ENCODE data around the gene SSR2. TPM values are rescaled to one million over a fixed set of nuclear protein-coding genes. Genes with fewer than 3 reads are reported as not detected.

Gene SSR2
- total and polyA plus RNA-seq, 9 donors = 210 to 323 (median 265) TPM

DNA sequence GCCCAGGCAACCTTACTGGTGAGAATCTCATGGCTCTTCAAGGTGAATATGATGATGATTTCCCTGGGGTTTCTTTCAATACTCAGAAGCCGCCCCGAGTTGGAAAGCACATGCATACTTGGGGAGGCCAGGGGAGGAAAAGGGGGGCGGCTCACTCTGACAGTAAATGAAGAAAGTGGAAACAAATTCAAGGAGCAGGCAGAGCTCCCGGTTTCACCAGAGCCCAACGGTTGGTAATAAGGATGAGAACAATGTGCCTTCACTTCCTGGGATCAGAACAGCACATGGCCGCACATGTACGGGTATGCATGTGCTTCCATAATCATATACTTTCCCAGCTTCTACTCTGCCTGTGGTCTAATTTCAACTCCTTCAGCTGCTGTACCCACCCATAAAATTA, 38.6 kb downstream of the SSR2 start:
- 36% methylated on average over 5 of the region's 7 CpGs for WGBS (ENCODE audit: insufficient coverage)
- peak overlapping the region; percentile 97 for H3K27ac ChIP-seq (ENCODE audit: low read length)
- H3K4me3 ChIP-seq (ENCODE audit: low read length) = peak overlapping the region; percentile 40
- H3K36me3 ChIP-seq (ENCODE audit: control insufficient read depth, insufficient read depth, low read length) = peaks cover 5% of the 10 kb centered on the region
- no peak for DNase-seq
- no peaks in the 10 kb centered on the region for H3K9me3 ChIP-seq (replicated peaks; ENCODE audit: control insufficient read depth, low read depth, low read length)
- no peaks in the 10 kb centered on the region for H3K27me3 ChIP-seq (ENCODE audit: control insufficient read depth, insufficient read depth, low read length)
- peaks cover 68% of the 10 kb centered on the region for H3K4me1 ChIP-seq (ENCODE audit: control insufficient read depth, insufficient read depth, low read length)

DNA sequence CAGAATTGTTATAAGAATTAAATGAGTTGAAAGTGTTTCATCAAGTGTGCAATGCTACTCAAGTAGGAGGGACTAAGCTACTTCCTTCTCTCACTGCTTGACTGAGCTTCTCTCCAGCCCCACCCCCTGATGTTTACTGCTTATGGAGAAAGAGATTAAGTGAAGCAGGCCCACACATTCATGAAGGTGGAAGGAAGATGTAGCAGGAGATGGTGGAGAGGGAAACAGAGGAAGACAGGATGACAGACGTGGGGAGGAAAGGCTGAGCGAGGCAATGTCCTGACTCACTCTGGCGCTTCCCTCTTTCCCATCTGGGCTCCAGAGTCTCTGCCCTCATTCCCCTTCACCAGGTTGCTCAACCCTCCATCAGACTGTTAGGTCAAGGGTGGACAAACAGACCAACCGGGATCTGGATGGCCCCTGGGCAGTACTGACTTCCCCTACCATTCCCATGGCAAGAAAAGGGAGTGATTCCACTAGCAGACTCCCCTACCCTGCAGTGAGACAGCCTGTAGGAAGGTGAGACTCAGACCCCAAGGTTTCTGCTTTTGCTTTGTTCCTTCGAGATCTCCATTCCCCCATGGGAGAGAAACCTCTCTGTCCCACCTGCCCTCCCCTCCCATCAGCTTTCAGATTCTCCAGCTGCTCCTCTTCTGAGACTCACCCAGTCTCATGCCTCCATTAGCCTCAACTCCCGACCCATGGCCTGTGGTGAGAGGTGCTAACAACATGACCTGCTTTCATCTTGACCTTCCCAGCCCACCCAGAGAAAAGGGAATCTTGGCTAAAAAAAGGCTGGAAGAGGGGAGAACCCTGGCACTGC, 39.3 kb downstream of the SSR2 start:
- no peaks in the 10 kb centered on the region for H3K9me3 ChIP-seq (replicated peaks; ENCODE audit: control insufficient read depth, low read depth, low read length)
- no peaks in the 10 kb centered on the region for H3K27me3 ChIP-seq (ENCODE audit: control insufficient read depth, insufficient read depth, low read length)
- H3K27ac ChIP-seq (ENCODE audit: low read length) = peak overlapping the region; percentile 97
- H3K4me1 ChIP-seq (ENCODE audit: control insufficient read depth, insufficient read depth, low read length) = peaks cover 74% of the 10 kb centered on the region
- WGBS (ENCODE audit: insufficient coverage) = no CpG with 5 or more reads among the region's 6 CpGs
- H3K4me3 ChIP-seq (ENCODE audit: low read length) = peak overlapping the region; percentile 40
- H3K36me3 ChIP-seq (ENCODE audit: control insufficient read depth, insufficient read depth, low read length) = peaks cover 7% of the 10 kb centered on the region
- DNase-seq = peak; percentile 64

- peak; percentile 74 for DNase-seq
- Histone ChIP-seq H3K27ac (ENCODE audit: low read length) (peak overlapping the region; percentile 97), H3K4me1 (ENCODE audit: control insufficient read depth, insufficient read depth, low read length) (peaks cover 88% of the 10 kb centered on the region), H3K36me3 (ENCODE audit: control insufficient read depth, insufficient read depth, low read length) (peaks cover 7% of the 10 kb centered on the region), H3K4me3 (ENCODE audit: low read length) (peak overlapping the region; percentile 93), H3K9me3 (replicated peaks; ENCODE audit: control insufficient read depth, low read depth, low read length) (no peaks in the 10 kb centered on the region), H3K27me3 (ENCODE audit: control insufficient read depth, insufficient read depth, low read length) (no peaks in the 10 kb centered on the region)
- no CpG with 5 or more reads among the region's 4 CpGs for WGBS (ENCODE audit: insufficient coverage)
Observed at GRCh38 chr1:155979597-155980343, 41.0 kb downstream of the SSR2 start.

DNA sequence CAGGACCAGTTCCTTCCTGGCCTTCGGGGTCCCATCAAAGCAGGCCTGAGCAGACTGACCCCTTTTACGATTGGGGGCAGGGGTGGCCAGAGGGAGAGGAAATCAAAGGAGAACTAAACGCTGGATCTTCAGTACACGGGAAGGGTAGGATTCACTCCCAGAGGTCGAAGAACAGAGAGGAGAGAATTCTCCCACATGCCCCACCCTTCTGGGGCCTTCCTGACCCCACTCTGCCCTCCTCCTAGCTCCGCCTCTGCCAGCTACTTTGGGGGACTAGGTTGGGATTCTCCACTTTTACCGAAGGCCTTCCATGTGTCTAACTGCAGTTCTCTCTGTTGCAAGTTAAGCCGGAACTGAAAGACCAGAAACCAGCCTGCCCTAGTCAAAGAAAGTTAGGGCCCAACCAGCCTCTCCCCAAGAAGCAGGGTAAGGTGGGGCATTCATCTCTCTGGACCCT, 41.8 kb downstream of the SSR2 start:
- no peaks in the 10 kb centered on the region for H3K27me3 ChIP-seq (ENCODE audit: control insufficient read depth, insufficient read depth, low read length)
- H3K9me3 ChIP-seq (replicated peaks; ENCODE audit: control insufficient read depth, low read depth, low read length) = no peaks in the 10 kb centered on the region
- peak; percentile 67 for DNase-seq
- H3K36me3 ChIP-seq (ENCODE audit: control insufficient read depth, insufficient read depth, low read length) = peaks cover 11% of the 10 kb centered on the region
- H3K27ac ChIP-seq (ENCODE audit: low read length) = peak overlapping the region; percentile 97
- peak overlapping the region; percentile 93 for H3K4me3 ChIP-seq (ENCODE audit: low read length)
- WGBS (ENCODE audit: insufficient coverage) = 0% methylated on average over 4 of the region's 8 CpGs
- peaks cover 88% of the 10 kb centered on the region for H3K4me1 ChIP-seq (ENCODE audit: control insufficient read depth, insufficient read depth, low read length)

DNA sequence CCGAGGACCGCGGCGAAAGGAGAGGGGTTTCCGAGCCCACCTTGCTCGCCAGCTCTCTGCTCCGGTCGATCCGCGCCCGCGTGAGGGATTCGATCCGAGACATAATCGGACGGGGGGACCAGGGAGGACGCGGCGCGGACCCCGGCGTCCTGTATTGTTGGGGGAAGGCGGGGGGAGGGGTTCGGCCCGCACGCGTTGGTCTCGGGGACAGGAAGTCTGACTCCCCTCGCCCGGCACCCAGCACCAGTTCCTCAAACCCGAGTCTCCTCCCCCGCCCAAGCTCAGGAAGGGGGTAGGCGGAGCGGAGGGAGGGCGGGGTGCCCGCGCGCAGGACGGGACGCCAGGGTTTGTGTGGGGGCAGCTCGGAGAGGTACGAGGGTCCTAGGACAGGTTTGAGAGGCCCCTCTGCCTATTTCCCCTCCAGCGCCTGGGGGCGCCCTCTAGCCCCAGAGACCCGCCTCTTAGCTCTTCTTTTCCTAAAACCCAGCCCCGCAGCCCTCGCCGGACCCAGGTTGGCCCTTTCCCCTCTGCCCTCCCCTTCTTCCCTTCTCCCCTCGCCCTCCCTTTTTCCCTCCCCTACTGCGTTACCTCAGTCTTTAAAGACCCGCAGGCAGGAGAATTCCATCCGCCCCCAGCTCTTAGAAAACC, 42.3 kb downstream of the SSR2 start, which contains the start of gene ARHGEF2:
ARHGEF2 (minus strand) TSS at position 223 of the 648 bp plus-strand sequence; CDS start at position 103, 120 bp downstream.
- Histone ChIP-seq H3K27me3 (ENCODE audit: control insufficient read depth, insufficient read depth, low read length) (no peaks in the 10 kb centered on the region), H3K27ac (ENCODE audit: low read length) (peak within 1 kb of the TSS; percentile 97), H3K4me3 (ENCODE audit: low read length) (peak within 1 kb of the TSS; percentile 93), H3K9me3 (replicated peaks; ENCODE audit: control insufficient read depth, low read depth, low read length) (no peaks in the 10 kb centered on the region), H3K36me3 (ENCODE audit: control insufficient read depth, insufficient read depth, low read length) (peaks cover 15% of the 10 kb centered on the region), H3K4me1 (ENCODE audit: control insufficient read depth, insufficient read depth, low read length) (peaks cover 88% of the 10 kb centered on the region)
- DNase-seq = peak; percentile 91
- 0% methylated on average over 10 of the region's 52 CpGs for WGBS (ENCODE audit: insufficient coverage)

- WGBS (ENCODE audit: insufficient coverage) = 0% methylated on average over 35 of the region's 52 CpGs
- H3K9me3 ChIP-seq (replicated peaks; ENCODE audit: control insufficient read depth, low read depth, low read length) = no peaks in the 10 kb centered on the region
- no peaks in the 10 kb centered on the region for H3K27me3 ChIP-seq (ENCODE audit: control insufficient read depth, insufficient read depth, low read length)
- H3K27ac ChIP-seq (ENCODE audit: low read length) = peak overlapping the region; percentile 97
- peak; percentile 79 for DNase-seq
- H3K4me1 ChIP-seq (ENCODE audit: control insufficient read depth, insufficient read depth, low read length) = peaks cover 87% of the 10 kb centered on the region
- H3K36me3 ChIP-seq (ENCODE audit: control insufficient read depth, insufficient read depth, low read length) = peaks cover 19% of the 10 kb centered on the region
- peak overlapping the region; percentile 93 for H3K4me3 ChIP-seq (ENCODE audit: low read length)
Observed at GRCh38 chr1:155977690-155978324, 42.9 kb downstream of the SSR2 start.

DNA sequence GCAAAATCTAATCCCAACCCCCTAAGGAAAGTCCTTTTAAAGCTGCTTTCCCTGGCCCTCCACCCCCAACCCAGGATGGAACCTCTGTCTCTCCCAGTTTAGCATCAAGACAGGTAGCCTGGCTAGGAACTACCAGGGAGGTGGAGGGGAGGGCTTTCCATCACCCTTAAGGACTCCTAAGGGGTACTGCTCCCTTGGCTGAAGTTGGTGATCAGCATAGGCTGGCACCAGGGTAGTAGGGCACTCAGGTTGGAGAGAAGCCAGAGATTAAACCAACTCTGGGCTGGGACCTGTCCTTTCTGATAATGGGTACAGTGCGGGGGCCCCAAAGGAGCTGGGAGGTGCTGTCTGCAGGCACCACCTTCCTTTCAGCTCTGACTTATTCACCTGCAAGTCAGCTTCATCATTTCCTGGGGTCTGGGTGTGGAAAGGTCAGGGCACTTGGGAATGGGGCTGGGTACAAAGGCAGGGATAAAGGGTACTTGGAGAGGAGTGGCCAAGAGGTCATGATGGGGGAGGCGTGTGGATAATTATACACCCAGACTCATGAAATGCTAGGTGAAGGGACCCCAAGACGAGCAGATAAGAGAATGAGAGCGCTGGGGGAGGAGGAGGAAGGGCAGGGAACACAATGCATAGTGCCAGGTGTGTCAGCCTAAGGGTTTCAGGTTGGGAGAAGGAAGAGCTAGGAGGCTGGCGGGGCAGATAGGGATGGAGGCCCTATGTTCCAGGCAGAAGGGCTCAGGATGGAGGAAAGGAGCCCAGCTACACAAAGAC, 43.6 kb downstream of the SSR2 start:
- no peaks in the 10 kb centered on the region for H3K27me3 ChIP-seq (ENCODE audit: control insufficient read depth, insufficient read depth, low read length)
- peaks cover 25% of the 10 kb centered on the region for H3K36me3 ChIP-seq (ENCODE audit: control insufficient read depth, insufficient read depth, low read length)
- WGBS (ENCODE audit: insufficient coverage) = 5% methylated on average over 4 of the region's 5 CpGs
- H3K4me3 ChIP-seq (ENCODE audit: low read length) = peak overlapping the region; percentile 93
- peaks cover 87% of the 10 kb centered on the region for H3K4me1 ChIP-seq (ENCODE audit: control insufficient read depth, insufficient read depth, low read length)
- peak overlapping the region; percentile 97 for H3K27ac ChIP-seq (ENCODE audit: low read length)
- H3K9me3 ChIP-seq (replicated peaks; ENCODE audit: control insufficient read depth, low read depth, low read length) = no peaks in the 10 kb centered on the region
- peak; percentile 27 for DNase-seq

DNA sequence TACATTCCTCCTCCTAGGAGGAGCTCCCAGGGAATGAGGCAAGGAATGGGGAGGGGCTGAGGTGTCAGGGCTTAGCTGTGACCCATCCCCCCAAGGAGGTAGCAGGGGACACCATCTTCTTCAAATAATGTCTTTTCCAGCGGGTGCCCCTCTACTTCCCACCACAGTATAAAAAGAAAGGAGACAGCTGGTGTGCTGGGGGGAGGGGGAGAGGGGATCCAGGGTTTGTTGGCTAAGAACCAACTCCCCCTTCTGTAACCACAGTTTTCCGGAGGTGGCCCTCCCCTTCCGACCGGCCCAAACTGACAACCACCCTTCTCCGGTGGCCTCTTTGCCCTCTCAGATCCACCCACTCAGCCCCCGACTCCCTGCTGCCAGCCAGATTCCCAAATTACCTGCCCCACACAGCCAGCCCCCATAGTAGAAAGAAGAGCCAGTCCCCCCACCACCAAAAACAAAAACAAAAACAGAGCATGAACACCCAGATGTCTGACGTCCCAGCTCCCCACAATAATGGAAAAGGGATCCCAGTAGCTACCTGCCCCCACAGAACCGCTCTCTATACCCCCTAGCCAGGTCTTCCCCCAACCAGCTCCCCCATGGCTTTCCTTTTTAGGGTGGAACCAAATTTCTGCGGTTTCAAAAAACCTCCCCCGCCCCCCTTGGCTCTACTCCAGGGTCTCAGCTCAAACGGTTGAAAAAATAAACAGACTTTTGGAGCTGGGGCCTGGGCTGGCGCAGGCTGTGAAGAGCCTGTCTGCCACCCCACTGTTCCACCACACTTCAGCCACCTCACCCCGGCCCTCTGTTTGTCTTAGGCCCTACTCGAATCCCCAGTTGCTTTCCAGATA, 44.5 kb downstream of the SSR2 start:
- WGBS (ENCODE audit: insufficient coverage) = 2% methylated on average over 7 of the region's 14 CpGs
- peak; percentile 87 for DNase-seq
- no peaks in the 10 kb centered on the region for H3K27me3 ChIP-seq (ENCODE audit: control insufficient read depth, insufficient read depth, low read length)
- H3K4me3 ChIP-seq (ENCODE audit: low read length) = peak overlapping the region; percentile 93
- H3K27ac ChIP-seq (ENCODE audit: low read length) = peak overlapping the region; percentile 97
- H3K9me3 ChIP-seq (replicated peaks; ENCODE audit: control insufficient read depth, low read depth, low read length) = no peaks in the 10 kb centered on the region
- peaks cover 26% of the 10 kb centered on the region for H3K36me3 ChIP-seq (ENCODE audit: control insufficient read depth, insufficient read depth, low read length)
- peaks cover 87% of the 10 kb centered on the region for H3K4me1 ChIP-seq (ENCODE audit: control insufficient read depth, insufficient read depth, low read length)
